ENCODE measurements around the gene RSPH6A.
"Not testable (repeated sequence)": the region's sequence is repeated elsewhere in the genome, so short reads cannot be mapped to it uniquely, and the experiment has no call there.

Gene RSPH6A

DNA sequence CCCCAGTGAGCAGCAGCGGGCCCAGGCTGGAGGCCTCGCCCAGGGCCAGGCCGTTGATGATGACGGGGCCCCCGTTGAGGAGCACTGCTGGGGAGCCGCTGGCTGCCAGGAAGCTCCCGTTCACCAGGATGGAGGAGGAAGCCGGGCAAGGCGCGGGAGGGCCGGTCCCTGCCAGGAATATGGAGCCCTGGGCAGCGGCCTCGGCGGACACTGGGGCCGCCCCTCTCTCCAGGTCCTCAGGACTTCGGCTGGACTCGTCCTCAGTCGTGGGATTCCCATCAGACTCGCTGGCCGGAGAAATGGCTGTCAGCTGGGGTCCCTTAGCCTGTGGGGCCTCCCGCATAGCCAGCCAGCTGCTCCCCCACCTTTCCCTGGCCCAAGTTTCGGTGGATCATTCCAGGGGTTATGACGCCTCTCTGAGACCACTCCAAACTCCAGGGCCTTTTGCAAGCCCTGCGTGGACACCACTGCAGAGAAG is 48.2 kb downstream of the RSPH6A start:
- DNase-seq (ENCODE audit: low read depth in 2 of 2), result no peak

DNA sequence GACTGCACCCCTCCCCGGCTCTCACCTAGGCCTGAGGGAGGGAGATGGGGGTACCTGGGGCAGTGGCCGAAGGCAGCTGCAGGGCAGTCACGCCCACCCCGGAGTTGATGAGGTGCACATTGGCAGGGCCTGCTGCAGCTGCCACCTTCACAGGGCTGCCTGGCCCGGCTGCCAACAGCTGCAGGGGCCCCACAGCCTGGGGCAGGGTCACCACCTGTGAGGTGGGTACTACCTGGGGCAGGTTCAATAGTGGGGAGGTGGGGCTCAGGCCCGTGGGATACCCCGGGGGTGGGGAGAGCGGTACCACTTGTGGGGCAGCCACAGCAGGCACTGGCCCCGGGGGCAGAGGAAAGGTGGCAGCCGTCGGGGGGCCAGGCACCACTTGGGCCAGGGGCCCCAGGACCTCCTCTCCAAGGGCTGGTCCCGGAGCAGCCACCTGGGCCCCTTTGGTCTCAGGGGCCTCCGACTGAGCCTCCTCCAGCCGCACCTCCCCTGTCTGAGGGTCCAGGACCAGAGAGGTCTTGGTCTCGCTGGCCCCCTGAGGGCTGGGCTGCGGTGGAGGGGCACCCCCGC is 48.7 kb downstream of the RSPH6A start:
- DNase-seq (ENCODE audit: low read depth in 2 of 2), result no peak

DNA sequence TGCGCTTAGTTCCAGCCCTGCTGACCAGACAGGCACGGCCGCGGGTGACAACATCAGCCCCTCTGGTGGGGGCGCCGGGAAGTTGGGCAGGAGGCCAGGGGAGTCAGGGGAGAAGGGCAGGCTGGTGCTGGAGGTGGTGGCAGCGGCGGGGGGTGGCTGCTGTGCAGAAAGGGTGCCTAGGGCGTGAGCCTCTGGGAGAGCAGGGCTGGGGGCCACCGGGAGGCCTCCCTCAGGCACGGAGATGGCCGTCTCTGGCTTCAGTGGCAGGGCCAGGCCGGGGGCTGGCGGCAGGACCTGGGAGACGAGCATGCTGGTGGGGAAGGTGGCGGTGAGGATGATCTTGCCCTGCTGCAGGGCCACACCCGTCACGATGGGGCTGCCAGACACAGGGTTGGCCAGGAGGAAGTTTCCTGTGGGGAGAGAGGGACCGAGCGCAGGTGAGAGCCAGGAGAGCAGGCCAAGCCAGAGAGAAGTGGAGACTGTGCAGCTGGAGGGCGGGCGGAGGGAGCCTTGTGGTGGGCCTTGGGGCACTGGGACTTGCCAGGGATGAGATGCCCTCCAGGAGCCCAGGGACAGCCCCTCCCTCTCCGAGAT is 49.3 kb downstream of the RSPH6A start:
- no peak for DNase-seq (ENCODE audit: low read depth in 2 of 2)

DNA sequence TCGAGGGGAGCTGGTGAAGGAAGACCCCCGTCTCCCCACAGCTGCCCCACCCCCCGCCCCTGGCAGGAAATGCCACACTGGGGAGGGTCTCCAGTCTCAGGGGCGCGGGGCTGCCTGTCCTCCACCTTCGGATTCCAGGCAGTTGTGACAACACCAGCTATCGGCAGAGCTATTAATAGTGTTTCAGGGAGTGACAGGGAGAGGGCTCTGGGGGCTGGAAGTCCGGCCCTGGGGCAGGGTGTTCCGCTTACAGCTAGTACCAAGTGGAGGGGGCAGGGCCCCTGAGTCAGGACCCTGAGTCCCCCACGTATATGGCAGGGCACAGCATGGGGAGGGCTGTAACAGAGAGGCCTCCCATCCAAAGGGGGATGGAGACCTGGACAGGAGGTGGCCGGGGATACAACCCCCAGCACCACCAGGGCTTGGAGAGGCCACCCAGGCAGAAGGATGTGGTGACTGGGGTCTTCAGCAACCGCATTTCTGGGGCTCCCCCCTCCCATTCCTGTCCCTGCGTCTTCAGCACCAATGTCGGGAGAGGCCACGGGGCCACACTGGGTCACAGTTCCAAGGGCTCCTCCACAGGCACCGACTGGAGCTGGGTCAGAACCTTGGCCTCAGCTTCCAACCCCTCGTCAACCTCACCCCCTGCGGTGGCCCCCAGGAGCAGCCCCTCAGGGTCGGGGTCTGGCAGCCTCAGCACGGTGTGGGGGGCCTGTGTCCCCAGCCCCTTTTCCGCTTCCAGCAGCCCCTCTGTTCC is 50.0 kb downstream of the RSPH6A start:
- no peak for DNase-seq (ENCODE audit: low read depth in 2 of 2)

DNA sequence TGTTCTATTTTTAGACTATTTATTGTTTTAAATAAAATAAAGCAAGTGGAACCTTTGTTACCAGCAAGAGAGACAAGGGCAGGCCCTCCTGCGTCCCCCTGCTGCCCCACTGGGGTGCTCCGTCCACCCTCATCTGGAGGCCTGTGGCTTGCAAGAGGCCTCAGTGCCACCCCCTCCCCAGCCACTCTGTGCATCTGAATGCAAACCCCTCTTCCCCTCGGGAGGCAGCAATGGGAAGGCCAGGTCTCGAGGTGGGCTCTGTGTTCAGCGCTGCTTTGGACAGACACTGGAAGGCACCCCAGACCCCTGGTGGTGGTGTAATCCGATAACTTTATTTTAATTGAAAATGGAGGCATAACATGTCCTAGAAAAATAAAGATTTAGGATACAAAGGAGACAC is 50.6 kb downstream of the RSPH6A start:
- DNase-seq (ENCODE audit: low read depth in 2 of 2), result no peak

DNA sequence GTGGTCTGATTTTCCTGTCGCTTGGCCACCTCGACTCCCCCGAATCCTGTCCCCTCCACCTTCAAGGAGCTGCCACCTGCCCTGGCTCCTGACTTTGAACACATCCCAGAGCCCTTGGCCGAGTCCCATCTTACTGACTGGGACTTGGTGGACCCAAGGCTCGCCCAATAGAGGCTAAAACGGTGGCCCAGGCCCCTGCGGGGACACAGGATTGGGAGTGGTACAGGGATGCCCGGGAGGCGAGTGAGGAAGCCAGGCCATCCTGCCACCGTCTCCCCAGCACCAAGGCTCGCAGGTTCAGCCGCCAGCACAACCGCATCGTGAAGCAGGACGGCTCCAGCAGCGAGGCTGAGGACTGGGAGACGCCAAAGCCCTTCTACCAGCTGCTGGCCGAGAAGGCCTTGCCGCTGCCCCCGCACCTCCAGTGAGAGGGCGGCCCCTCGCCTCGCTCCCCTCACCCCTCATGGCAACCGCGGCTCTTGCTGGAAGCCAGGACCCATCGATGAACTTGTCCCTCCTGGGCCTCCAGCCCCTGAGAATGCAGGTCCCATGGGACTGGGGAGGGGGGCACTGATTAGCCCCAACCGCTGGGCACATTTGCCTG is 51.3 kb downstream of the RSPH6A start:
- DNase-seq (ENCODE audit: low read depth in 2 of 2), result no peak

DNA sequence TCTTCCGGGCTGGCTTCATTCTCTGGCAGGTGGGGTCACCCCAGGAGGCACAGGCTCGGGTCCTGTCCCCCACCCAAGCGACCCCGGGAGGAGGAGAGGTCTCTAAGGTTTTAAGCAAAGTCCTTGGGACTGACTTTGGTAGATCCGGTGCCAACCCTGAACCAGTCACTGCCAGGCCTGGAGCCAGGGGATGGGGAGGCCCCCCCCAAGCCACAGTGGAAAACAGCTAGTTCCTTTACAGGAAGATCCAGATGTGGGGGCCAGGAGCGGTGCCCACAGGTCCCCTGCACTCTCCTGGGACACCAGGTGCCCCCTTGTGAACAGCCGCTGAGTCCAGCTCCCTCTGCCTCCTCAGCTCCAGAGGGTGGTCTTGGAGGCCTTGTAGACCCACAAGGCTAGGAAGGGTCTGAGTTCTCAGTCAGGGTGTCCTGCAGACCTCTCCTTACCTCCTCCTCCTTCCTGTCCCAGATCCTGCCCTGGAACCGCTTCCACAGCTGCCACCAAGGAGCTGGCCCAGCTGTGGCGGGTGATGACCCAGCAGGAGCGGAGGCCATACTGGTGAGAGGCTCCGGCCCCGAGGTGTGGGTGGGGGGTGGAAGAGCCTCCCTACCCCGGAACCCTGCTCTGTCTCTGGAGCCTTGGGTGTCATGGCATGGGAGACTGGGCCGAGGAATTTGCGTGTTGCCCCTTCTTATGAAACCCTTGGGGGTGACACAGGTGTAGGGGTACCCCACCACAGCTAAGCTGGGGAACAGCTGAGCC is 52.1 kb downstream of the RSPH6A start:
- DNase-seq (ENCODE audit: low read depth in 2 of 2), result no peak

DNA sequence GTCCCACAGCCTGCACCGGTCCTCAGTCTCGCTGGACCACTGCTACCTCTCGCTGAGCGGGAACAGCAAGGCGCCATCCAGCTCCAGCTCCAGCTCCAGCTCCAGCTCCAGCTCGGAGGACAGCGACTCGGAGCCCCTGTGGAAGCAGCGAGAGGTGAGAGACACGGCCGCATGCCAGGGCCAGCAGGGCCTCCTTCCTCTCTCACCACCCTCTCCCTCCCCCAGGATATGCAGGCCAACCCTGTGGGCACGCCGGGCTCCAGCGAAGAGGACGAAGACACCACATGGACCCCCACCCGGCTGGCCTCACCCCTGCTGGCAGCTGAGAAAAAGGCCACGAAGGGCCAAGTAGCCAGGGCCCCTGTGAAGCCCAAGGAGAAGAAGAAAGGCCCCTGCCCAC is 53.4 kb downstream of the RSPH6A start:
- DNase-seq (ENCODE audit: low read depth in 2 of 2), result no peak

DNA sequence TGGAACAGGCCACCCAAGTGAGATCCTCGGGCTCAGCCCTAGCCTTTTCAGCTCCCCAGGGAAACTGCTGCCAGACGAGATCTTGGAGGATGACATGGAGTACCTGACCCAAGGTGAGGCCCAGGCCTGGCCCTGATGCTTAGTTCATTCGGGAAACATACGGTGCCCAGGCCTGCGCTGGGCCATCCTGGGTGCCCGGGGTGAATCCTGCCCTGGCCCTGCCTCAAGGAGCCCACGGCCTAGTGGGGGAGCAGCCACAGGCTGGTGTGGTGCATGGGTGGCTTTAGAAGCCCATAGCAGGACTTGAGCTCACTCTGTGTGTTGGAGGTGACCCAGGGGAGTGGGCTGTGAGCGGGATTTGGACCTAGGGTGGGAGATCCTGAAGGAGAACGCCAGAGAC is 56.2 kb downstream of the RSPH6A start:
- DNase-seq (ENCODE audit: low read depth in 2 of 2), result no peak

DNA sequence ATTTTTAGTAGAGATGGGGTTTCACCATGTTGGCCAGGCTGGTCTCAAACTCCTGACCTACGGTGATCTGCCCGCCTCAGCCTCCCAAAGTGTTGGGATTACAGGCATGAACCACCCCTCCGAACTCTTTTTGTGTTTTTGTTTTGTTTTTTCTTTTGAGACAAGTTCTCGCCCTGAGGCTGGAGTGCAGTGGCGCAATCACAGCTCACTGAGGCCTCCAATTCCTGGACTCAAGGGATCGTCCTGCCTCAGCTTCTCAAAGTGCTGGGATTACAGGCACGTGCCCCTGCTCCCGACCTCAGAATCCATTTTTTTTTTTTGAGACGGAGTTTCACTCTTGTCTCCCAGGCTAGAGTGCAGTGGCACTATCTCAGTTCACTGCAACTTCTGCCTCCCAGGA is 57.4 kb downstream of the RSPH6A start:
- DNase-seq (ENCODE audit: low read depth in 2 of 2), result no peak

DNA sequence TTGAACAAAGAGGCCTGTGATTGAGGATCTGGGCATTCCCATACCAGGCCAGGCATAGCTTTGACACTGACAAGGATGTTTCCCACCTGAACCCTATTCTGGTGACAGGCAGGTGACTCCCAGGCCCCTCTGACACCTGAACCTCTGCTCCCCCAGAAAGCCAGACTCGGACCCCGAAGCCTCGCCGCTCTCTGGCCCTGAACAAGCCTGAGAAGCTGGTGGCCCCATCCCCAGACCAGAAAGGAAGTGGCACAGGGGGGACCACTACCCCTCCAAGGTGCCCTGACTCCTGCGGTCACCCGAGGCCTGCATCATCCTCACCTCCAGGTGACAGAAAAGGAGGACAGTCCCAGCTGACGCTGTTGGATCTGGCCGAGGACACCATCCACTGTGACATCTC is 60.8 kb downstream of the RSPH6A start:
- DNase-seq (ENCODE audit: low read depth in 2 of 2), result no peak

DNA sequence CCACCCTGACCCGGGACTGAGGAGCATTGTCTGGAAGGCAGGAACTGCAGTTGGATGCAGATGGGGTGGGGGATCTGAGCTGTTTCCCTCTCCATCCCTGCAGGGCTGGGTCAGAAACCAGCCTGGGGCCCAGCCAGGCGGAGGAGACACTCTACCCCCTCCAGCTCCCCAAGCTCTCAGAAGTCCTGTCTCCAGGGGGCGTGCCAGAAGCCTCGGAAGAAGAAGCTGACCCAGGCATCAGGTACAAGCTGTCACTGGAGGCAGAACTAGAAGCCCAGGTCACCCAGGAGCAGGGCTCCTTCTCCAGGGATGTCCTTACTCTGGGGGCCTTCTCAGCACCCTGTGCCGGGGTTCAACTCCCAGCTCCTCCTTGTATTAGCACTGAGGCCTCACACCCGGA is 61.6 kb downstream of the RSPH6A start:
- DNase-seq (ENCODE audit: low read depth in 2 of 2), result no peak

DNA sequence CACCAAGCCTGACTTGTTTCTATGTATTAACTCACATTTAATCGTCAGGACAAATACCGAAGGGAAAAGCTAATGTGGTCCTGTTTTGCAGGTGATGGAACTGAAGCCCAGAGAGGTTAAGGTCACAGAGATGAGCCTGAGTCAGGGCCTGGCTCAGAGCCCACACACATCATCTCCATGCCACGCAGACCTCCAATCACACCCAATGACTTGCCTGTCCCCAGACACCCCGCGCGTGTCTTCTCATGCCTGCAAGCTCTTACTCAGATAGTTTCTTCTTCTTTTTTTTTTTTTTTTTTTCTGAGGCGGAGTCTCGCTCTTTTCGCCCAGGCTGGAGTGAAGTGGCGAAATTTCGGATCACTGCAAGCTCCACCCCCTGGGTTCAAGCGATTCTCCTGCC is 62.5 kb downstream of the RSPH6A start:
- no peak for DNase-seq (ENCODE audit: low read depth in 2 of 2)

DNA sequence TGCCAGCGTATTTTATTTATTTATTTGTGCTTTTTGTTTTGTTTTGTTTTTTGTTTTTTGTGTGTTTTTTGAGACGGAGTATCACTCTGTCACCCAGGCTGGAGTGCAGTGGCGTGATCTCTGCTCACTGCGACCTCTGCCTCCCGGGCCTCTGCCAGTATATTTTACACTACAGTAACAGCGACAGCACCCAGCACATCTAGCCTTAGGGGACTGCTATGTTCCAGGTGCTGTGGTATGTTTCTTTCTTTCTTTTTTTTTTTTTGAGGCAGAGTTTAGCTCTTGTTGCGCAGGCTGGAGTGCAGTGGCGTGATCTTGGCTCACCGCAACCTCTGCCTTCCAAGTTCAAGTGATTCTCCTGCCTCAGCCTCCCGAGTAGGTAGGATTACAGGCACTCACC is 63.6 kb downstream of the RSPH6A start:
- not testable (repeated sequence) for DNase-seq (ENCODE audit: low read depth in 2 of 2)

DNA sequence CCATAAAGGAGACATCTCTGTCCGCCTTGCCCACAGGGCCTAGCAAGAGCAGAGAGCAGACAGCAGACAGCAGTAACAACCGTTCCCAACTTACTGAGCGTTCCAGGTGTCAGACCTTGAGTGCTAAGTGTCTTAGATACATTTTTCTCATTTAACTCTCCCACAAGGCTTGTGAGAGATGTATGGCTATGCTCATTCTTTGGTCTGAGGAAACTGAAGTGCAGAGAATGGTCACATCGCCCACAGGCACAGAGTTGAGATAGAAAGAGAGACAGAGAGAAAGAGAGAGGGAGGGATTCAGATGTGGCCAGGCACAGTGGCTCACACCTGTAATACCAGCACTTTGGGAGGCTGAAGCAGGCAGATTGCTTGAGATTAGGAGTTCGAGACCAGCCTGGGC is 67.6 kb downstream of the RSPH6A start:
- no peak for DNase-seq (ENCODE audit: low read depth in 2 of 2)

DNA sequence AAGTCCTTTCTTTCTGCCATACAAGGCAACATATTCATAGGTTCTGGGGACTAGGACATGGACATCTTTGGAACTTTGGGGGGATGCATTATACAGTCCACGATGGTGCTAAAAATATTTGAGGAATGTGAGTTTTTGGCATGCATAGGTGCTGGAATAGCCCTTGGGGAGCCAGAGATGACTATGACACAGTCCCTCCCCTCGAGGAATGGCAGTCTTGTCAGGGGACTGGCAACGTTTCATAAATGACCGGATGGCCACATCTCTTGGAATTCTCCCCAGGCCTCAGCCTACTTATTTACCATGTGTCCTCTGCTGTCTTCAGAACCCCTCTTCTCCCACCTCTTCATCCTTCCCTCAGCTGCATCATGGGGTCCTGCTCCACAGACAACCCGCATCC is 68.2 kb downstream of the RSPH6A start:
- no peak for DNase-seq (ENCODE audit: low read depth in 2 of 2)

All from stimulated activated CD8-positive, alpha-beta memory T cell treated with anti-CD3 and anti-CD28 coated beads, Interleukin-7, amount 100 ng/mL, for 4 hours (primary cell).